ENCODE measurements around the gene SMC1B. TPM values are rescaled to one million over a fixed set of nuclear protein-coding genes. Genes with fewer than 3 reads are reported as not detected.
A peak's percentile ranks its signal among the peaks of the same experiment; 100 is the strongest.

The SMC1B gene
- total RNA-seq (not detected), polyA plus RNA-seq (not detected)
- long read RNA-seq, donor 1, partial matches to known transcripts: 0 of 1 reads
- long read RNA-seq, donor 1, other reads (novel, unspliced or antisense): 1 of 1 reads
- long read RNA-seq, donor 2: 0 reads
- long read RNA-seq, donor 3: 0 reads
- long read RNA-seq, donor 4: 0 reads

DNA sequence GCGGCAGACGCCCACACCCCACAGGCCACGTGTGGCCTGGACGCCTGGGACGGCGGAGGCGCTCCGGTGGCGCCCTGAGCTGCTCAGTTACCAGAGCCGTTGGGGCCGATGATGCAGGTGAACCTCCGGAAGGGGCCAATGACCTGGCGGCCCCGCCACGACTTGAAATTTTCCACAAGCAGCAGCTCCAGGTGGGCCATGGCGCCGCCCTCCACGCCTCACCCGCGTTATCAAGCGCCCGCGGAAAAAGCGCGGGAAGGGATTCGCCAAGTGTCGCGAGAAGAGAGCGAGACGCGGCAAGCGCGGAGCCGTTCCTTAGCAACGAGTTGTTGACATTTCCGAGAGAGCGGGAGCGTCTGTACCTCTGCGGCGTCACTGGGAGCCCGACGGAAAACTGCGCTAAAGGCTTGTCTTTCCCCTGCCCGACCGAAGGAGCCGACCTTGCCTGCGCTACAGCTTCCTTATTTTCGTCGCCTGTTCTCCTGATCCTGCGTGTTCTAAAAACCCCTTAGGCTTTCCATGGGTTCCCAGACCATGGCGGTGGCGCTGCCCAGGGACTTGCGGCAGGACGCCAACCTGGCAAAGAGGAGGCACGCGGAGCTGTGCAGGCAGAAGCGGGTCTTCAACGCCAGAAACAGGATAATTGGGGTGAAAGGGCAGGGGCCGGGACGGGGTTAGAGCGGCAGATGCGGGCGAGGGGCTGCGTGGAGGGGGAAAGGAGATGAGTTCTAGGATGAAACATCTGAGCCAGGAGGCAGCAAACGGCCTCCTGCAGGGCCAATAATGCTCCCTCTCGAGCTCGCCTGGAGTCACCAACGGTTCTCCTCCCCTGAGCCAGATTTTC is at the start of gene SMC1B, which contains the start of gene RIBC2:
SMC1B (minus strand) TSS at position 232 of the 844 bp plus-strand sequence; CDS start at position 200, 32 bp downstream.
RIBC2 (plus strand) TSS at position 326 of the 844 bp plus-strand sequence; CDS start at position 520, 194 bp downstream.
- H3K4me1 ChIP-seq (ENCODE audit: control insufficient read depth, insufficient read depth, low read length): no peaks in the 10 kb centered on the region
- ATAC-seq (peak; percentile 92 to 96), DNase-seq (peak; percentile 84 to 92 (median 91))
- peak within 1 kb of the TSS; percentile 47 for H3K4me3 ChIP-seq (ENCODE audit: low read length)
- intact Hi-C loops (cut with DNase I): no loop called here
- 12% methylated on average over 68 of the region's 68 CpGs for WGBS
- no peaks in the 10 kb centered on the region for H3K27me3 ChIP-seq (ENCODE audit: control insufficient read depth, insufficient read depth)
- H3K27ac ChIP-seq (ENCODE audit: low read length): no peak within 1 kb of the TSS
- H3K9me3 ChIP-seq (ENCODE audit: control insufficient read depth, low read length): no peaks in the 10 kb centered on the region

DNA sequence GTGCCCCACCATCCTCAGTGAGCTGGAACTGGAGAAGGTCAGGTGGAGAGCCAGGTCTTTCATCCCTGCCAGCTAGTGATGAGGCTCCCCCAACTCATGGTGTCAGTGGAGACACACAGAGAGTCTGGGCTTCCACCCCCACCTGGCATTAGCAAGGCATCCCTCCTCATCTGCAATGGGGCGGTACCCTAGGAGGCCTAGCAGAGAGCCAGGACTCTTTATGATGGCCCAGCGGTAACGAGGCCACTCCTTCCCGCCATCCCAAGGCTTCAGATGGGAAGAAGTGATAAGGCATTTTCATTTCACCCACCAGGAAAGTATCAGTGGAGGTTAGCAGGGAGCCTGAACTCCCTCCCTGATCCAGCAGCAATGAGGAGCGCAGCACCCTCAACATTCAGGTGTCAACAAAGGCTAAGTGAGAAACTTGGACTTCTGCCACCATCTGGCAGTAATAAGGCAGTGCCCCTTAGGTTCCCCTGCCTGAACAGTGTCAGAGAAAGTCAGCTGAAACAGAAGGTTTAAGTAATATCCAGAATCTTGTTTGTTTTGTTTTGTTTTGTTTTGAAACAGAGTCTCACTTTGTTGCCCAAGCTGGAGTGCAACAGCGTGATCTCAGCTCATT is 48.7 kb upstream of the SMC1B start:
- H3K27ac ChIP-seq (ENCODE audit: low read length): no peak overlapping the region
- ATAC-seq: no peak
- no peaks in the 10 kb centered on the region for H3K27me3 ChIP-seq (ENCODE audit: control insufficient read depth, insufficient read depth)
- WGBS: 81% methylated on average over 6 of the region's 6 CpGs
- H3K9me3 ChIP-seq (ENCODE audit: control insufficient read depth, low read length): no peaks in the 10 kb centered on the region
- intact Hi-C loops (cut with DNase I): no loop called here
- DNase-seq: no peak
- H3K4me1 ChIP-seq (ENCODE audit: control insufficient read depth, insufficient read depth, low read length): no peaks in the 10 kb centered on the region
- H3K4me3 ChIP-seq (ENCODE audit: low read length): no peak overlapping the region

DNA sequence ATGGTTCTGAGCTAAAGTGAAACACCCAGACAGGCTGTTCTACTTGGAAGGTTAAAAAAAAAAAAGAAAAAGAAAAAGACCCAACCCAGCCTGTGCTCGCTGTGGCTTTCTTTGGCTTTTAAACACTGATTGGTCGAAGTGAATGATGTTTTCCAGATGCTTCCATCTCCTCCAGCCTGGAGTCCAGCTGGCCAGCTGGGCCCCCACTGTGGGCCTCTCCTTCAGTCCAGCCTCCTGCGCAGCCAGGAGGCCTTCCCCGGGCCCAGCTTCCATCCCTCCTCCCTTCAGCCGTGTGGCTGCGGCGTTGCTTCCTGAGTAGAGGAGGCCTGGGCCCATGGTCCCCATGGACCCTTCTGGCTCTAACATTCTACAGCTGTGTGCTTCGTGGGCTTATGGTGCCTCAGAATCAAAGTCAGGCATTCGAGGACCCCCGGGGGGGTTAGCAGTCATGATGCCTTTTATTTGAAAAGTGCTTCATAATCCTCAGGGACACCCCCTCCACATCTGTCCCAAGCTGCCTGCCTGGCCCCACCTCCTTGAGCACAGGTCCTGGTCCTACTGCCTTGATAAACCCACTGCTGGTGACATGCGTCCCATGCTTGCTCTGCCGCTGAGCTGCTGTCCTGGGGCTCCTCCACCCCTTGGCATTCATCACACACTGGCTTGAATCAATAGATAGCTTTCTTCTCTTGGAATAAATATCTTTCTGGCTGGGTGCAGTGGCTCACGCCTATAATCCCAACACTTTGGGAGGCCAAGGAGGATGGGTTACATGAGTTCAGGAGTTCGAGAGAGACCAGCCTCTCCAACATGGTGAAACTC is 47.1 kb upstream of the SMC1B start:
- intact Hi-C loops (cut with DNase I): no loop called here
- Histone ChIP-seq H3K27me3 (ENCODE audit: control insufficient read depth, insufficient read depth) (no peaks in the 10 kb centered on the region), H3K9me3 (ENCODE audit: control insufficient read depth, low read length) (no peaks in the 10 kb centered on the region), H3K27ac (ENCODE audit: low read length) (peak overlapping the region; percentile 57), H3K4me1 (ENCODE audit: control insufficient read depth, insufficient read depth, low read length) (no peaks in the 10 kb centered on the region), H3K4me3 (ENCODE audit: low read length) (no peak overlapping the region)
- peak; percentile 84 to 95 (median 92) for DNase-seq
- 56% methylated on average over 14 of the region's 14 CpGs for WGBS
- peak; percentile 96 to 98 for ATAC-seq

- H3K27ac ChIP-seq (ENCODE audit: low read length): peak overlapping the region; percentile 34
- H3K9me3 ChIP-seq (ENCODE audit: control insufficient read depth, low read length): no peaks in the 10 kb centered on the region
- H3K4me3 ChIP-seq (ENCODE audit: low read length): no peak overlapping the region
- H3K27me3 ChIP-seq (ENCODE audit: control insufficient read depth, insufficient read depth): no peaks in the 10 kb centered on the region
- 89% methylated on average over 8 of the region's 8 CpGs for WGBS
- no peaks in the 10 kb centered on the region for H3K4me1 ChIP-seq (ENCODE audit: control insufficient read depth, insufficient read depth, low read length)
- intact Hi-C loops (cut with DNase I): loop anchor here in 1 of 4 donors (10.0 kb wide), 1 partner anchor 46 kb away; the partner anchor contains the start of gene FBLN1
- DNase-seq: peak in 1 of 3 donors; percentile 25
- no peak for ATAC-seq
These were observed 45.8 kb upstream of the SMC1B start for GRCh38 chr22:45459235-45459634.

GRCh38 chr22:45458532-45458931 is 45.1 kb upstream of the SMC1B start:
- ATAC-seq (no peak), DNase-seq (no peak)
- H3K4me1 ChIP-seq (ENCODE audit: control insufficient read depth, insufficient read depth, low read length): no peaks in the 10 kb centered on the region
- no peak overlapping the region for H3K27ac ChIP-seq (ENCODE audit: low read length)
- H3K9me3 ChIP-seq (ENCODE audit: control insufficient read depth, low read length): no peaks in the 10 kb centered on the region
- H3K27me3 ChIP-seq (ENCODE audit: control insufficient read depth, insufficient read depth): no peaks in the 10 kb centered on the region
- WGBS: 94% methylated on average over 13 of the region's 13 CpGs
- no peak overlapping the region for H3K4me3 ChIP-seq (ENCODE audit: low read length)
- intact Hi-C loops (cut with DNase I): loop anchor here in 1 of 4 donors (10.0 kb wide), 1 partner anchor 46 kb away; the partner anchor contains the start of gene FBLN1

DNA sequence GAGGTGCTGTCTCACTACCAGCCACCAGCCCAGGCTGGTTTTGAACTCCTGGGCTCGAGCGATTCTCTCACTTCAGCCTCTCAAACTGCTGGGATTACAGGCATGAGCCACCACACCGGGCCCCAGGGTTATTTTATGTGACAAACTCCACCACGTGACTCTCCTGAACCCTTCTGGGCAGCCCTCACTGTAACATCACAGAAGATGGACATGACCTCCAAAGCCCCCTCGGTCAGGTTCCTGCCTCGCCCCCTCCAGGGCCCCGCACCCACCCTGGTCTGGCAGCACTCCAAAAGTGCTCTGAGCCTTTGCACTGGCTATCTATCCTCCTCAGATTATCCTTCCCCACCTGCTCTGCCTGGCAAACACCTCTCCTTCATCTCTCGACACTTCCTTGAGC is 43.4 kb upstream of the SMC1B start:
- Histone ChIP-seq H3K4me3 (ENCODE audit: low read length) (no peak overlapping the region), H3K9me3 (ENCODE audit: control insufficient read depth, low read length) (no peaks in the 10 kb centered on the region), H3K4me1 (ENCODE audit: control insufficient read depth, insufficient read depth, low read length) (no peaks in the 10 kb centered on the region), H3K27ac (ENCODE audit: low read length) (no peak overlapping the region), H3K27me3 (ENCODE audit: control insufficient read depth, insufficient read depth) (no peaks in the 10 kb centered on the region)
- DNase-seq (peak in 1 of 3 donors; percentile 34), ATAC-seq (no peak)
- intact Hi-C loops (cut with DNase I): loop anchor here in 1 of 4 donors (10.0 kb wide), 1 partner anchor 48 kb away; the partner anchor contains the start of gene FBLN1
- 87% methylated on average over 8 of the region's 8 CpGs for WGBS

DNA sequence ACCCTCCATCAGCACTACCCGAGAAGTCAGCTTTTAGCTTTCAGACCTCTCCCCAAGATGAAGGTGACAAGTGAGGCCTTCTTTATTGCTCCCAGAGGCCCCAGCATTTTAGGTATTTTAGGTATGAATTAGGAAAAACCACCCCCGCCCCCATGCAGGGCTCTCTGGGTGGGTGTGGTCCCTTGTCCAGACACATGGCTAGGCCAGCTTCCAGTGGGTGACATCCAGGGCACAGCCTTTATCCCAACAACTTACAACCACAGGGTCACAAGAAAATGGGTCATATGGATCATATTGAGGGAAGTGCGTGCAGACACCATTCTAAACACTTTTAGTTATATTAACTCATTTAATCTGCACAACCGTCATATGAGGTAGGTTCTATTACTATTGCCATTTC is 42.2 kb upstream of the SMC1B start:
- DNase-seq: no peak
- intact Hi-C loops (cut with DNase I): loop anchor here in 1 of 4 donors (10.0 kb wide), 1 partner anchor 49 kb away; the partner anchor contains the start of gene FBLN1
- H3K4me1 ChIP-seq (ENCODE audit: control insufficient read depth, insufficient read depth, low read length): no peaks in the 10 kb centered on the region
- WGBS: 92% methylated on average over 4 of the region's 4 CpGs
- ATAC-seq: no peak
- no peaks in the 10 kb centered on the region for H3K9me3 ChIP-seq (ENCODE audit: control insufficient read depth, low read length)
- no peaks in the 10 kb centered on the region for H3K27me3 ChIP-seq (ENCODE audit: control insufficient read depth, insufficient read depth)
- no peak overlapping the region for H3K27ac ChIP-seq (ENCODE audit: low read length)
- no peak overlapping the region for H3K4me3 ChIP-seq (ENCODE audit: low read length)

- no peaks in the 10 kb centered on the region for H3K9me3 ChIP-seq (ENCODE audit: control insufficient read depth, low read length)
- intact Hi-C loops (cut with DNase I): loop anchor here in 1 of 4 donors (10.0 kb wide), 1 partner anchor 50 kb away; the partner anchor contains the start of gene FBLN1
- 72% methylated on average over 14 of the region's 14 CpGs for WGBS
- H3K4me3 ChIP-seq (ENCODE audit: low read length): no peak overlapping the region
- no peaks in the 10 kb centered on the region for H3K4me1 ChIP-seq (ENCODE audit: control insufficient read depth, insufficient read depth, low read length)
- DNase-seq (no peak), ATAC-seq (no peak)
- H3K27ac ChIP-seq (ENCODE audit: low read length): no peak overlapping the region
- H3K27me3 ChIP-seq (ENCODE audit: control insufficient read depth, insufficient read depth): no peaks in the 10 kb centered on the region
These were observed 41.8 kb upstream of the SMC1B start for GRCh38 chr22:45455212-45455611.

DNA sequence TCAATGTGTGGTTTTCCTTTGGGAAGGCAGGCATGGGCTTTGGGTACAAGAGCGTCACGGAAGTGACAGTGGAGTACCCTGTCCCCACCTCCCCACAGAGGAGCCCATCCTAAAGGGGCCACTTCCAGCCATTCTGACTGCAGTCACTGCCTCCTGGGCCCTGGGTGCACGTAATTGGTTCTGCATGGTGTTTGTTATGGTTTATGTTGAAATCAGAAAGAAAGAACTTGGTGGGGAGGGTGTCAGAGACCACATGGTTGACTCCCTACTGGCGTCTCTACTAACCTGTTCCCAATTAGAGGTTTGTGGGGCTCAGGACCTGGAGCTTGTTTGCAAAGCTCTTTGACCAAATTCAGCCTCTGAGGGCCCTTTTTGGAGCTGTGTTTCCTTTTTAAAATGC is 40.9 kb upstream of the SMC1B start:
- Histone ChIP-seq H3K27ac (ENCODE audit: low read length) (no peak overlapping the region), H3K4me3 (ENCODE audit: low read length) (no peak overlapping the region), H3K9me3 (ENCODE audit: control insufficient read depth, low read length) (no peaks in the 10 kb centered on the region), H3K27me3 (ENCODE audit: control insufficient read depth, insufficient read depth) (no peaks in the 10 kb centered on the region), H3K4me1 (ENCODE audit: control insufficient read depth, insufficient read depth, low read length) (no peaks in the 10 kb centered on the region)
- DNase-seq (no peak), ATAC-seq (no peak)
- 70% methylated on average over 4 of the region's 4 CpGs for WGBS
- intact Hi-C loops (cut with DNase I): loop anchor here in 1 of 4 donors (10.0 kb wide), 1 partner anchor 51 kb away; the partner anchor contains the start of gene FBLN1

DNA sequence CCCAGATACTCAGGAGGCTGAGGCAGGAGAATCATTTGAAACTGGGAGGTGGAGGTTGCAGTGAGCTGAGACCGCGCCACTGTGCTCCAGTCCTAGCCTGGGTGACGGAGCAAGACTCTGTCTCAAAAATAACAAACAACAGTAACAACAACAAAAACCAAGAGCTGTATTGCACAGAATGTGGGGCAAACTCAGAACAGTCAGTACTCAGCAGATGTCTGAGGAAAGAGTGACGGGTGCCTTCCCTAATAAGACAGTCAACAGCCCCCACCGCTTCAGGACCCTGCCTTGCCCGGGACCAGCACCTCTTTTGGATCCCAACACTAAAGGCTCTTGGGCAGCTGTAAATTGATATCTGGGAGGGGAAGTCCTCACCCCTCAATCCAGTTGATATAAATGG is 40.4 kb upstream of the SMC1B start:
- peak in 1 of 3 donors; percentile 11 for DNase-seq
- Histone ChIP-seq H3K27ac (ENCODE audit: low read length) (no peak overlapping the region), H3K9me3 (ENCODE audit: control insufficient read depth, low read length) (no peaks in the 10 kb centered on the region), H3K4me3 (ENCODE audit: low read length) (no peak overlapping the region), H3K27me3 (ENCODE audit: control insufficient read depth, insufficient read depth) (no peaks in the 10 kb centered on the region), H3K4me1 (ENCODE audit: control insufficient read depth, insufficient read depth, low read length) (no peaks in the 10 kb centered on the region)
- 87% methylated on average over 6 of the region's 6 CpGs for WGBS
- intact Hi-C loops (cut with DNase I): loop anchor here in 1 of 4 donors (10.0 kb wide), 1 partner anchor 51 kb away; the partner anchor contains the start of gene FBLN1
- no peak for ATAC-seq
